ENCODE results near the gene LAMB1.

The LAMB1 gene

DNA sequence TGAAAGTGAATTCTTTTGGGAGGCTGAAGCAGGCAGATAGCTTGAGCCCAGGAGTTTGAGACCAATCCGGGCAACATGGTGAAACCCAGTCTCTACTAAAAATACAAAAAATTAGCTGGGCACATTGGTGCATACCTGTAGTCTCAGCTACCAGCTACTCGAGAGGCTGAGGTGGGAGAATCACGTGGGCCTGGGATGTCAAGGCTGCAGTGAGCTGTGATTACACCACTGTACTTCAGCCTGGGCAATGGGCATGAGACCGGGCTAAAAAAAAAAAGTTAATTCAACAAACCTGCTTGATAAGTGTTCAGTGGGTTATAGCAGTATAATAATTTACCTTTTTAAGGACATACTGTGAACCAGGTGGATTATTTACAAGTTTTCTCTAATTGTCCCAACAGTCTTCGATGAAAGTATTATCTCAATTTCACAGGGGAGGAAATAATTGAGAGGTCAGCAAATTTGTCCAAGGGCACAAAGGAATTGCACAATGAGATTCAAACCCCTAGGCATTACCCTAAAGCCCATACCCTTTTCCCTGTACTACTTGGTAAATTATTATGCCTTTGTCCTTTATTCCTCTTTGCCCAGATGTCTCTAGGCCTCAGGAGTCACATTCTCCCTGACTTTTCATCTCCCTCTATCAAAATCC lies 125.1 kb downstream of the LAMB1 start:
- no peak overlapping the region for H3K27ac ChIP-seq (ENCODE audit: low read length)
- H3K9me3 ChIP-seq (ENCODE audit: control insufficient read depth, low read depth, low read length) = no peaks in the 10 kb centered on the region
- H3K4me3 ChIP-seq (ENCODE audit: low read length) = no peak overlapping the region
- H3K4me1 ChIP-seq (ENCODE audit: control insufficient read depth, low read depth, low read length) = no peaks in the 10 kb centered on the region
- H3K36me3 ChIP-seq (ENCODE audit: control insufficient read depth, low read depth, low read length) = no peaks in the 10 kb centered on the region
- no peaks in the 10 kb centered on the region for H3K27me3 ChIP-seq (ENCODE audit: control insufficient read depth, insufficient read depth, low read length)
- H3K9ac ChIP-seq (ENCODE audit: low read length) = no peak overlapping the region

DNA sequence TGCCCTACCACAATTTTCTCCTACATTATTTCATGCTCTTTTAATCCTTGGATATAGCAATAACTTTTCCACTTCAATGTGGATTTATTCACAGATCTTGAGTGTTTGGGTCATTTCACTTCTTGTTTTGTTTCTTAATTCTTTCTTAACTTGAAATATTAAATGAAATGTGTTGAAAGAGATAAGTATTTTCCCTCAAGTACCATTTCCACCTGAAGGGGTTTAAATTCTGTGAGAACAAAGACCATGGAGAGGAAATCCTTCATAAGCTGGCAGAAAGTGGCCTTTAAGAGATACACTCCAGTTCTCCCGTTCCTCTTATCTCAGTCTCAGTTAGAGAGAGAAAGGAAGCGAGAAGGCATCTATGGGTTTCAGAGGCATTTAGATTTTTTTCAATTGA lies 126.0 kb downstream of the LAMB1 start:
- H3K4me3 ChIP-seq (ENCODE audit: low read length) = no peak overlapping the region
- H3K36me3 ChIP-seq (ENCODE audit: control insufficient read depth, low read depth, low read length) = no peaks in the 10 kb centered on the region
- no peak overlapping the region for H3K9ac ChIP-seq (ENCODE audit: low read length)
- no peak overlapping the region for H3K27ac ChIP-seq (ENCODE audit: low read length)
- no peaks in the 10 kb centered on the region for H3K9me3 ChIP-seq (ENCODE audit: control insufficient read depth, low read depth, low read length)
- H3K27me3 ChIP-seq (ENCODE audit: control insufficient read depth, insufficient read depth, low read length) = no peaks in the 10 kb centered on the region
- no peaks in the 10 kb centered on the region for H3K4me1 ChIP-seq (ENCODE audit: control insufficient read depth, low read depth, low read length)

GRCh38 chr7:107874605-107875446 lies 128.1 kb downstream of the LAMB1 start:
- Histone ChIP-seq H3K9ac (ENCODE audit: low read length) (no peak overlapping the region), H3K36me3 (ENCODE audit: control insufficient read depth, low read depth, low read length) (no peaks in the 10 kb centered on the region), H3K4me1 (ENCODE audit: control insufficient read depth, low read depth, low read length) (no peaks in the 10 kb centered on the region), H3K27me3 (ENCODE audit: control insufficient read depth, insufficient read depth, low read length) (no peaks in the 10 kb centered on the region), H3K27ac (ENCODE audit: low read length) (no peak overlapping the region), H3K9me3 (ENCODE audit: control insufficient read depth, low read depth, low read length) (no peaks in the 10 kb centered on the region), H3K4me3 (ENCODE audit: low read length) (no peak overlapping the region)

DNA sequence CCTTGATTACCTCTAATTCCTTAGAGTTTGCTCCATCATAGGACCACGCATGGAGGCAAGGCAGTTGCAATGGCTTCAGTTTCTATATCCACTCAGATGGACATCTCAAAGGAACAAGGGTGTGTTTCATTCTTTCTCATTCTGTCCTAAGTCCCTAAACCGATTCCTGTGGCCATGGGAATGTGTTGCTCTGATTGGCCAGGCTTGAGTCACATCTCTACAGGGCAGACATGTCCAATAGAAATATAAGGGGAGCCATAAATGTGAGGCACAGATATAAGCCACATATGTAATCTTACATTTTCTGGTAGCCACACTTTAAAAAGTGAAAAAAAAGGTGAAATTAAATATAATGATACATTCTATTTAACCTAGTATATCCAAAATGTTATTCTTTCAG lies 128.8 kb downstream of the LAMB1 start:
- H3K27me3 ChIP-seq (ENCODE audit: control insufficient read depth, insufficient read depth, low read length) = no peaks in the 10 kb centered on the region
- no peaks in the 10 kb centered on the region for H3K4me1 ChIP-seq (ENCODE audit: control insufficient read depth, low read depth, low read length)
- H3K4me3 ChIP-seq (ENCODE audit: low read length) = no peak overlapping the region
- H3K36me3 ChIP-seq (ENCODE audit: control insufficient read depth, low read depth, low read length) = no peaks in the 10 kb centered on the region
- no peak overlapping the region for H3K27ac ChIP-seq (ENCODE audit: low read length)
- no peaks in the 10 kb centered on the region for H3K9me3 ChIP-seq (ENCODE audit: control insufficient read depth, low read depth, low read length)
- no peak overlapping the region for H3K9ac ChIP-seq (ENCODE audit: low read length)
